ENCODE measurements around the gene KIF20A. TPM values are rescaled to one million over a fixed set of nuclear protein-coding genes. Genes with fewer than 3 reads are reported as not detected.
A peak's percentile ranks its signal among the peaks of the same experiment; 100 is the strongest.
"Not testable (repeated sequence)": the region's sequence is repeated elsewhere in the genome, so short reads cannot be mapped to it uniquely, and the experiment has no call there.

Gene KIF20A
- total RNA-seq, 1 donor from 2014 or later = 4.7 TPM

DNA sequence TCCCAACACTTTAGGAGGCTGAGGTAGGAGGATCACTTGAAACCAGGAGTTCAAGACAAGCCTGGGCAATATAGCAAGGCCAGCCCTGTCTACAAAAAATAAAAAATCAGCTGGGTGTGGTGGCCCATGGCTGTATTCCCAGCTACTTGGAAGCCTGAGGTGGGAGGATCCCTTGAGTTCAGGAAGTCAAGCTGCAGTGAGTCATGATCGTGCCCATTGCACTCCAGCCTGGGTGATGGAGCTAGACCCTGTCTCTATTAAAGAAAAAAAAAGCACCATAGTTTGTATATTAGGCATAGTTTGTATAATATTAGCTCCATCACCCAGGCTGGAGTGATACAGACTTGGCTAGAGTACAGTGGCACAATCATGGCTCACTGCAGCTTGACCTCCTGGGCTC, 30.1 kb upstream of the KIF20A start:
- Histone ChIP-seq H3K9me3 (ENCODE audit: insufficient read depth, low read depth, low read length) (no peaks in the 10 kb centered on the region), H4K20me1 (ENCODE audit: insufficient read depth, low read length) (no peaks in the 10 kb centered on the region), H3K27me3 (ENCODE audit: insufficient read depth, low read length) (no peaks in the 10 kb centered on the region), H3K4me3 (ENCODE audit: insufficient read depth, low read depth, low read length) (no peak overlapping the region), H2AFZ (ENCODE audit: low read depth, low read length) (no peak overlapping the region), H3K4me2 (ENCODE audit: low read length) (no peak overlapping the region), H3K27ac (ENCODE audit: low read depth, low read length) (no peak overlapping the region), H3K79me2 (ENCODE audit: insufficient read depth, low read length) (no peaks in the 10 kb centered on the region), H3K4me1 (ENCODE audit: insufficient read depth, low read length) (peaks cover 4% of the 10 kb centered on the region), H3K36me3 (ENCODE audit: insufficient read depth, low read length) (no peaks in the 10 kb centered on the region), H3K9ac (ENCODE audit: low read length) (no peak overlapping the region)
- FAIRE-seq (no peak), DNase-seq (ENCODE audit: low read depth) (peak; percentile 63)
- H3K4me3 Mint-ChIP-seq (ENCODE audit: unreplicated experiment) = no peak overlapping the region
- no peaks in the 10 kb centered on the region for H3K36me3 Mint-ChIP-seq (ENCODE audit: low read depth, unreplicated experiment)
- no peaks in the 10 kb centered on the region for H3K9me3 Mint-ChIP-seq (ENCODE audit: unreplicated experiment)
- peaks cover 2% of the 10 kb centered on the region for H3K4me1 Mint-ChIP-seq (ENCODE audit: low read depth, unreplicated experiment)
- peaks cover 4% of the 10 kb centered on the region for H3K27me3 Mint-ChIP-seq (ENCODE audit: low read depth, unreplicated experiment)
- TF ChIP-seq EZH2 (IDR thresholded peaks at IDR 0.05; ENCODE audit: insufficient read depth, low read length) = no peak
- TF ChIP-seq, protein P1, sequence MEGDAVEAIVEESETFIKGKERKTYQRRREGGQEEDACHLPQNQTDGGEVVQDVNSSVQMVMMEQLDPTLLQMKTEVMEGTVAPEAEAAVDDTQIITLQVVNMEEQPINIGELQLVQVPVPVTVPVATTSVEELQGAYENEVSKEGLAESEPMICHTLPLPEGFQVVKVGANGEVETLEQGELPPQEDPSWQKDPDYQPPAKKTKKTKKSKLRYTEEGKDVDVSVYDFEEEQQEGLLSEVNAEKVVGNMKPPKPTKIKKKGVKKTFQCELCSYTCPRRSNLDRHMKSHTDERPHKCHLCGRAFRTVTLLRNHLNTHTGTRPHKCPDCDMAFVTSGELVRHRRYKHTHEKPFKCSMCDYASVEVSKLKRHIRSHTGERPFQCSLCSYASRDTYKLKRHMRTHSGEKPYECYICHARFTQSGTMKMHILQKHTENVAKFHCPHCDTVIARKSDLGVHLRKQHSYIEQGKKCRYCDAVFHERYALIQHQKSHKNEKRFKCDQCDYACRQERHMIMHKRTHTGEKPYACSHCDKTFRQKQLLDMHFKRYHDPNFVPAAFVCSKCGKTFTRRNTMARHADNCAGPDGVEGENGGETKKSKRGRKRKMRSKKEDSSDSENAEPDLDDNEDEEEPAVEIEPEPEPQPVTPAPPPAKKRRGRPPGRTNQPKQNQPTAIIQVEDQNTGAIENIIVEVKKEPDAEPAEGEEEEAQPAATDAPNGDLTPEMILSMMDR (IDR thresholded peaks at IDR 0.05; ENCODE audit: insufficient read depth, low read depth, low read length) = no peak
- no peak overlapping the region for H3K27ac Mint-ChIP-seq (ENCODE audit: unreplicated experiment)

DNA sequence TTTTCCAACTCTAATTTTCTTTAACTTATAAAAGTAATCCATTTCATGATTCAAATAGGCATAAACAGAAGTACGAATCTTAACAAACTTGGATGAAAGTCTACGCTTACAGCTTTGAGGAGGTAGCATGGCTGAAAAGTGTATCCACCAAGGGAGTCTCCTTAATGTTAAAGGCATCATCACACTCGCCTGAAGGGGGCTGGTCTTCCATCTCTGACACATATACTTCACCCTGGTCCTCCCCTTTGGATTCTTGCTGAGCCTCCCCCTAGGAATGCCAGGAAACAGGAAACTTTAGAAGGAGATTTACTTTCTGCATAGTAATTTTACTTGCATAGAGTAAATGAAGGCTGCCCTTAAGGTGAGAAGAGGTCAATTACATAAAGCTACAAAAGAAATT, 29.4 kb upstream of the KIF20A start:
- Histone ChIP-seq H3K79me2 (ENCODE audit: insufficient read depth, low read length) (no peaks in the 10 kb centered on the region), H3K4me3 (ENCODE audit: insufficient read depth, low read depth, low read length) (no peak overlapping the region), H4K20me1 (ENCODE audit: insufficient read depth, low read length) (no peaks in the 10 kb centered on the region), H3K27ac (ENCODE audit: low read depth, low read length) (no peak overlapping the region), H3K27me3 (ENCODE audit: insufficient read depth, low read length) (no peaks in the 10 kb centered on the region), H3K9ac (ENCODE audit: low read length) (no peak overlapping the region), H3K4me2 (ENCODE audit: low read length) (no peak overlapping the region), H3K4me1 (ENCODE audit: insufficient read depth, low read length) (peaks cover 4% of the 10 kb centered on the region), H3K36me3 (ENCODE audit: insufficient read depth, low read length) (no peaks in the 10 kb centered on the region), H3K9me3 (ENCODE audit: insufficient read depth, low read depth, low read length) (no peaks in the 10 kb centered on the region), H2AFZ (ENCODE audit: low read depth, low read length) (no peak overlapping the region)
- Mint-ChIP-seq H3K27me3 (ENCODE audit: low read depth, unreplicated experiment) (peaks cover 4% of the 10 kb centered on the region), H3K27ac (ENCODE audit: unreplicated experiment) (no peak overlapping the region), H3K4me3 (ENCODE audit: unreplicated experiment) (no peak overlapping the region), H3K36me3 (ENCODE audit: low read depth, unreplicated experiment) (no peaks in the 10 kb centered on the region), H3K9me3 (ENCODE audit: unreplicated experiment) (no peaks in the 10 kb centered on the region), H3K4me1 (ENCODE audit: low read depth, unreplicated experiment) (peaks cover 2% of the 10 kb centered on the region)
- FAIRE-seq (no peak), DNase-seq (ENCODE audit: low read depth) (peak; percentile 4)
- TF ChIP-seq, protein P1 (IDR thresholded peaks at IDR 0.05; ENCODE audit: insufficient read depth, low read depth, low read length) = no peak
- TF ChIP-seq EZH2 (IDR thresholded peaks at IDR 0.05; ENCODE audit: insufficient read depth, low read length) = no peak

DNA sequence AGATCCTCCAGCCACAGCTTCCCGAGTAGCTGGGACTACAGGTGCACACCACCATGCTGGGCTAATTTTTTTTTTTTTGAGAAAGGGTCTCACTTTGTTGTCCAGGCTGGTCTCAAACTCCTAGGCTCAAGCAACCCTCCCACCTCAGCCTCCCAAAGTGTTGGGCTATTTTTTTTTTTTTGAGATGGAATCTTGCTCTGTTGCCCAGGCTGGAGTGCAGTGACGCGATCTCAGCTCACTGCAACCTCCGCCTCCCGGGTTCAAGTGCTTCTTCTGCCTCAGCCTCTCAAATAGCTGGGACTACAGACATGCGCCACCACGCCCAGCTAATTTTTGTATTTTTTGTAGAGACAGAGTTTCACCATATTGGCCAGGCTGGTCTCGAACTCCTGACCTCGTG, 22.9 kb upstream of the KIF20A start:
- peaks cover 18% of the 10 kb centered on the region for H3K36me3 Mint-ChIP-seq (ENCODE audit: low read depth, unreplicated experiment)
- not testable (repeated sequence) for H3K27me3 Mint-ChIP-seq (ENCODE audit: low read depth, unreplicated experiment); H3K4me3 ChIP-seq (ENCODE audit: insufficient read depth, low read depth, low read length); FAIRE-seq; H2AFZ ChIP-seq (ENCODE audit: low read depth, low read length); H3K9ac ChIP-seq (ENCODE audit: low read length); H3K4me1 ChIP-seq (ENCODE audit: insufficient read depth, low read length); H3K4me1 Mint-ChIP-seq (ENCODE audit: low read depth, unreplicated experiment); H3K27ac Mint-ChIP-seq (ENCODE audit: unreplicated experiment); H3K9me3 ChIP-seq (ENCODE audit: insufficient read depth, low read depth, low read length); H3K4me2 ChIP-seq (ENCODE audit: low read length); DNase-seq (ENCODE audit: low read depth); H3K9me3 Mint-ChIP-seq (ENCODE audit: unreplicated experiment); H3K4me3 Mint-ChIP-seq (ENCODE audit: unreplicated experiment); H4K20me1 ChIP-seq (ENCODE audit: insufficient read depth, low read length); H3K27ac ChIP-seq (ENCODE audit: low read depth, low read length); H3K79me2 ChIP-seq (ENCODE audit: insufficient read depth, low read length); H3K27me3 ChIP-seq (ENCODE audit: insufficient read depth, low read length)
- peaks cover 40% of the 10 kb centered on the region for H3K36me3 ChIP-seq (ENCODE audit: insufficient read depth, low read length)

Data from astrocyte (in vitro differentiated cells and primary cell).